ENCODE measurements around the gene PLEKHG1. TPM values are rescaled to one million over a fixed set of nuclear protein-coding genes. Genes with fewer than 3 reads are reported as not detected.

The PLEKHG1 gene
- total RNA-seq, 1 donor from 2014 or later, result 3.3 TPM

GRCh38 chr6:150579611-150580010 lies 20.1 kb upstream of the PLEKHG1 start:
- Mint-ChIP-seq H3K4me3 (ENCODE audit: unreplicated experiment) (no peak overlapping the region), H3K4me1 (ENCODE audit: unreplicated experiment) (no peaks in the 10 kb centered on the region), H3K36me3 (ENCODE audit: unreplicated experiment) (no peaks in the 10 kb centered on the region), H3K27me3 (ENCODE audit: unreplicated experiment) (peaks cover 7% of the 10 kb centered on the region), H3K27ac (ENCODE audit: unreplicated experiment) (no peak overlapping the region), H3K9me3 (ENCODE audit: unreplicated experiment) (no peaks in the 10 kb centered on the region)
- no peak for DNase-seq (ENCODE audit: extremely low spot score, unreplicated experiment)
- TF ChIP-seq, protein P1, sequence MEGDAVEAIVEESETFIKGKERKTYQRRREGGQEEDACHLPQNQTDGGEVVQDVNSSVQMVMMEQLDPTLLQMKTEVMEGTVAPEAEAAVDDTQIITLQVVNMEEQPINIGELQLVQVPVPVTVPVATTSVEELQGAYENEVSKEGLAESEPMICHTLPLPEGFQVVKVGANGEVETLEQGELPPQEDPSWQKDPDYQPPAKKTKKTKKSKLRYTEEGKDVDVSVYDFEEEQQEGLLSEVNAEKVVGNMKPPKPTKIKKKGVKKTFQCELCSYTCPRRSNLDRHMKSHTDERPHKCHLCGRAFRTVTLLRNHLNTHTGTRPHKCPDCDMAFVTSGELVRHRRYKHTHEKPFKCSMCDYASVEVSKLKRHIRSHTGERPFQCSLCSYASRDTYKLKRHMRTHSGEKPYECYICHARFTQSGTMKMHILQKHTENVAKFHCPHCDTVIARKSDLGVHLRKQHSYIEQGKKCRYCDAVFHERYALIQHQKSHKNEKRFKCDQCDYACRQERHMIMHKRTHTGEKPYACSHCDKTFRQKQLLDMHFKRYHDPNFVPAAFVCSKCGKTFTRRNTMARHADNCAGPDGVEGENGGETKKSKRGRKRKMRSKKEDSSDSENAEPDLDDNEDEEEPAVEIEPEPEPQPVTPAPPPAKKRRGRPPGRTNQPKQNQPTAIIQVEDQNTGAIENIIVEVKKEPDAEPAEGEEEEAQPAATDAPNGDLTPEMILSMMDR (IDR thresholded peaks at IDR 0.05), result no peak

DNA sequence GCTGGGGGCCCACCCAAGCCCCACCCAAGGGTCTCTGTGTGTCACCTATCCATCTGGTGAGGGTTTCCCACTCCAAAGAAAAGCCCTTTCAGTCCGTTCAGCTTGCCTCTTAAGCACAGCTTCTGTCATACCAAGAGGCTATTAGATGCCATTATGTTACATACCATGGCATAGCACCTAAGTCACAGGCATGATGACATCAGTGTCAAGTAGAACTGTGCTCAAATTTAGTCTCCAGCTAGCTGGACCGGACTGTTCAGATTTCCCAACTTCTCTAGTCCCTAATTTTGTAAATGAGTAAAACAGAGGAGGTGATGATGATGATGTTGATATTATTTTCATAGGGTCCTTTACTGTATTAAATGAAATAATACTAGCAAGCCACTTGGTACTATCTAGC lies 19.2 kb upstream of the PLEKHG1 start:
- H3K9me3 Mint-ChIP-seq (ENCODE audit: unreplicated experiment), result no peaks in the 10 kb centered on the region
- TF ChIP-seq, protein P1 (IDR thresholded peaks at IDR 0.05), result no peak

DNA sequence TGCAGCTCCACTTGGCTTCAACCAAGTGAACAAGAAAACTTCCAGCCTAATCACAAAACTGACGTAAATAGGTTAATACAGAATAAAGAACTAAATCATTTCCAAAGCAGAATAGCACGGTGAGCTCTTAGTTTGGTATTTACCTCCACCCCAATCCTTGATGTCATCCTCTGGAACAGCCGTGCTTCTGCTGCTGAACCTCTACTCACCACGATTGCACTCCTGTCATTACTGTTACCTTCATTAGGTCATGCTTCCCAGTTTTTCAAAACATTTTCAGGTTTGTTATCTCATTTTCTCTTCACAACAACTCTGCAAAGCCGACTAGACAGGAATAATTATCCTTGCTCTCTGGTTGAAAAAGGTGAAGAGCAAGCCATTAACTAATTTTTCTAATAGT lies 15.6 kb upstream of the PLEKHG1 start:
- Mint-ChIP-seq H3K9me3 (ENCODE audit: unreplicated experiment) (no peaks in the 10 kb centered on the region), H3K27me3 (ENCODE audit: unreplicated experiment) (peaks cover 11% of the 10 kb centered on the region)

More for the DNA sequence above, 19.2 kb upstream of the PLEKHG1 start:
- Mint-ChIP-seq H3K4me1 (ENCODE audit: unreplicated experiment) (no peaks in the 10 kb centered on the region), H3K27ac (ENCODE audit: unreplicated experiment) (no peak overlapping the region), H3K36me3 (ENCODE audit: unreplicated experiment) (no peaks in the 10 kb centered on the region), H3K4me3 (ENCODE audit: unreplicated experiment) (no peak overlapping the region), H3K27me3 (ENCODE audit: unreplicated experiment) (peaks cover 7% of the 10 kb centered on the region)
- DNase-seq (ENCODE audit: extremely low spot score, unreplicated experiment), result no peak

GRCh38 chr6:150584596-150584995 lies 15.1 kb upstream of the PLEKHG1 start:
- Mint-ChIP-seq H3K9me3 (ENCODE audit: unreplicated experiment) (no peaks in the 10 kb centered on the region), H3K36me3 (ENCODE audit: unreplicated experiment) (no peaks in the 10 kb centered on the region), H3K27ac (ENCODE audit: unreplicated experiment) (no peak overlapping the region), H3K27me3 (ENCODE audit: unreplicated experiment) (peaks cover 12% of the 10 kb centered on the region), H3K4me1 (ENCODE audit: unreplicated experiment) (no peaks in the 10 kb centered on the region), H3K4me3 (ENCODE audit: unreplicated experiment) (no peak overlapping the region)
- no peak for DNase-seq (ENCODE audit: extremely low spot score, unreplicated experiment)
- TF ChIP-seq, protein P1 (IDR thresholded peaks at IDR 0.05), result no peak

More for the DNA sequence above, 15.6 kb upstream of the PLEKHG1 start:
- no peak for DNase-seq (ENCODE audit: extremely low spot score, unreplicated experiment)
- Mint-ChIP-seq H3K27ac (ENCODE audit: unreplicated experiment) (no peak overlapping the region), H3K4me3 (ENCODE audit: unreplicated experiment) (no peak overlapping the region), H3K36me3 (ENCODE audit: unreplicated experiment) (no peaks in the 10 kb centered on the region), H3K4me1 (ENCODE audit: unreplicated experiment) (no peaks in the 10 kb centered on the region)
- TF ChIP-seq, protein P1 (IDR thresholded peaks at IDR 0.05), result no peak

DNA sequence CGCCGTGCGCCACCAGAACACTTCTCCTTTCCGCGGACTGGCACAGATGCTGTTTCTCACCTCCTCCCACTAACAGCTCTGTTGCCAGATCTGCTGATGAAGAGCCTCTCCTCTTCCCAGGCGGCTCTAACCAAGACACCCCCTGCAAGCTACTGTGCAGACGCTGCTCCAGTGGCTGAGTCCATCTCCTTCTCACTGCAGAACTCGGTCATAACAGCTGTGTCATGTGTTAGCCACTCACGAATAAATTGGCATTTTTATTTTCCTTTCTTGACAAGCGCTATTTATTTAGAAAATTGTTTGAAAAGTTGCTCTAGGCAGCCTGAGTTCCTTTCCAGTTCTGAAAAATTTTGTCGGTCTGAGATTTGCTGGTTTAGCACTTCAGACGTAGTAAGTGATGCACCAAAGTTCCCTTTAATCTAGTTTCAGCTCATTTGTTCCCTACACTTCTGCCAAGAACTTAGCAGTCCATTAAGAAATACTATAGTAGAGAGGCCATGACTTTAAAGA lies 12.8 kb upstream of the PLEKHG1 start:
- Mint-ChIP-seq H3K4me1 (ENCODE audit: unreplicated experiment) (no peaks in the 10 kb centered on the region), H3K27me3 (ENCODE audit: unreplicated experiment) (peaks cover 30% of the 10 kb centered on the region), H3K4me3 (ENCODE audit: unreplicated experiment) (no peak overlapping the region), H3K36me3 (ENCODE audit: unreplicated experiment) (no peaks in the 10 kb centered on the region), H3K27ac (ENCODE audit: unreplicated experiment) (no peak overlapping the region), H3K9me3 (ENCODE audit: unreplicated experiment) (no peaks in the 10 kb centered on the region)
- no peak for DNase-seq (ENCODE audit: extremely low spot score, unreplicated experiment)
- TF ChIP-seq, protein P1 (IDR thresholded peaks at IDR 0.05), result no peak
